RWPE1 (cell line): ENCODE results near the gene ANGPTL7.

Experiments
- CTCF ChIA-PET: fragments of 350-600 bp; sonication (Branson Sonifier 250); formaldehyde crosslinking; extraction: SDS; loops from one replicate; lab custom pipeline; 2021; lab: Yijun Ruan, JAX
- POLR2A ChIA-PET: fragments of 400-600 bp; formaldehyde crosslinking; extraction: SDS; loops from one replicate; lab custom pipeline; 2020; ENCODE audit warnings: antibody characterized with exemption; ENCODE audit not compliant: low non-redundant PET; lab: Yijun Ruan, JAX
- DNase-seq: peaks from one replicate; pipeline ENCODE4 v3.0.0; 2012; ENCODE audit warnings: low spot score
- H3K27ac ChIP-seq: fragments of 450-650 bp; 2 replicates; pipeline ENCODE4 v1.5.1; 2017
- TF ChIP-seq, protein P1 (sequence below): fragments of 450-650 bp; conservative IDR thresholded peaks from 2 replicates; pipeline ENCODE4 v1.5.1; 2017; ENCODE audit warnings: low read depth, mild to moderate bottlenecking

ANGPTL7 gene

DNA sequence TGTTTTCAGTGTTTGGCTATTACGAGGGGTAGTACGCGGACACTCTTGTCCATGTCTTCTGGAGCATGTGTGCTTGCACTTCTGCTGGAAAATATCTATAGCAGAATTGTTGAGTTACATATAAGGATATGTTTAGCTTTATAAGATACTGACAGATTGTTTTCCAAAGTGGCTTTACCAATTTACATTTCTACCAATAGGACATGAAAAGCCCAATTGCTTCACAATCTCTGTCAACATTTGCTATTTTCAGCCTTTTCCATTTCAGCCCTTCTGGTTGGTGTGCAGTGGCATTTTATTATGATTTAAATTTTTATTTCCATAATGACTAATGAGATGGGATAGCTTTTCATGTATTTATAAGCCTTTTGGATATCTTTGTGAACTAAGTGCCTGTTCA, 6.3 kb upstream of the ANGPTL7 start:
- no peak for DNase-seq
- POLR2A ChIA-PET = no interaction called here
- CTCF ChIA-PET = interaction anchor here (0.7 kb wide), 2 partner anchors 21 to 417 kb away, joined by 3 read pairs; no protein-coding TSS in a partner anchor
- TF ChIP-seq, protein P1, sequence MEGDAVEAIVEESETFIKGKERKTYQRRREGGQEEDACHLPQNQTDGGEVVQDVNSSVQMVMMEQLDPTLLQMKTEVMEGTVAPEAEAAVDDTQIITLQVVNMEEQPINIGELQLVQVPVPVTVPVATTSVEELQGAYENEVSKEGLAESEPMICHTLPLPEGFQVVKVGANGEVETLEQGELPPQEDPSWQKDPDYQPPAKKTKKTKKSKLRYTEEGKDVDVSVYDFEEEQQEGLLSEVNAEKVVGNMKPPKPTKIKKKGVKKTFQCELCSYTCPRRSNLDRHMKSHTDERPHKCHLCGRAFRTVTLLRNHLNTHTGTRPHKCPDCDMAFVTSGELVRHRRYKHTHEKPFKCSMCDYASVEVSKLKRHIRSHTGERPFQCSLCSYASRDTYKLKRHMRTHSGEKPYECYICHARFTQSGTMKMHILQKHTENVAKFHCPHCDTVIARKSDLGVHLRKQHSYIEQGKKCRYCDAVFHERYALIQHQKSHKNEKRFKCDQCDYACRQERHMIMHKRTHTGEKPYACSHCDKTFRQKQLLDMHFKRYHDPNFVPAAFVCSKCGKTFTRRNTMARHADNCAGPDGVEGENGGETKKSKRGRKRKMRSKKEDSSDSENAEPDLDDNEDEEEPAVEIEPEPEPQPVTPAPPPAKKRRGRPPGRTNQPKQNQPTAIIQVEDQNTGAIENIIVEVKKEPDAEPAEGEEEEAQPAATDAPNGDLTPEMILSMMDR = no peak
- no peak overlapping the region for H3K27ac ChIP-seq

DNA sequence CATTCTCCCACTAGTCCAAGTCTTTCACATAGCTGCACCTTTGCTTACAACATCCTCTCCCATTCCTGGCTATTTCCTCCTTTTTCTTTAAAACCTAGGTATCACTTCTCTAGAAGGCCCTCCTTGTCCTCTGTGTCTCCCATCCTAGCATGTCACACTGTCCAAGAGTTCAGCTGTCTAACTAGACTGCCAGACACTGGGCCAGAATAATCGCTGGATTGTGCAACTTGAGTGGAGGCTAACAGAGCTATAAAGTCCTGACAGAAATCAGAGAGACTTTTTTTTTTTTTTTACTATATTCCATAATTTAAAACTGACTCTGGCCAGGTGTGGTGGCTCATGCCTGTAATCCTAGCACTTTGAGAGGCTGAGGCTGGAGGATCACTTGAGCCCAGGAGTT, 4.2 kb upstream of the ANGPTL7 start:
- no peak overlapping the region for H3K27ac ChIP-seq
- no peak for DNase-seq
- POLR2A ChIA-PET = no interaction called here
- TF ChIP-seq, protein P1 = no peak
- CTCF ChIA-PET = interaction anchor here (0.6 to 1.4 kb wide), 2 partner anchors 11 to 27 kb away, joined by 5 read pairs; no protein-coding TSS in a partner anchor

DNA sequence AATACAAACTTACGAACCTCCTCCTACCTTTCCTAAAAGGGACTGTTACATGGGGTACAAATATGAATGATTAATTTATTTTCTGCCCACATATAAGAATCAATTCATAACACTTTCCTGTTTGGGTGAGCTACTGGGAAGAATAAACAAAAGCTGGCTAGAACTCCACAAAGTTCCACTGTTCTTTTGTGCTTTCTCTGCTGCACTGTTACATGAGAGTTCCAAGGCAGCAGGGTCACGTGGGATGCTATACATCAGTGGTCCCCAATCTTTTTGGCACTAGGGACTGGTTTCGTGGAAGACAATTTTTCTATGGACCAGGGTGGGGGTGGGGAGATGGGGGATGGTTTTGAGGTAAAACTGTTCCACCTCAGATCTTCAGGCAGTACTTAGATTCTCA, 2.2 kb upstream of the ANGPTL7 start:
- no peak overlapping the region for H3K27ac ChIP-seq
- DNase-seq = no peak
- ChIA-PET POLR2A (no interaction called here), CTCF (interaction anchor here (3.1 kb wide), 1 partner anchor 149 kb away, joined by 10 read pairs; no protein-coding TSS in a partner anchor)
- TF ChIP-seq, protein P1 = no peak

DNA sequence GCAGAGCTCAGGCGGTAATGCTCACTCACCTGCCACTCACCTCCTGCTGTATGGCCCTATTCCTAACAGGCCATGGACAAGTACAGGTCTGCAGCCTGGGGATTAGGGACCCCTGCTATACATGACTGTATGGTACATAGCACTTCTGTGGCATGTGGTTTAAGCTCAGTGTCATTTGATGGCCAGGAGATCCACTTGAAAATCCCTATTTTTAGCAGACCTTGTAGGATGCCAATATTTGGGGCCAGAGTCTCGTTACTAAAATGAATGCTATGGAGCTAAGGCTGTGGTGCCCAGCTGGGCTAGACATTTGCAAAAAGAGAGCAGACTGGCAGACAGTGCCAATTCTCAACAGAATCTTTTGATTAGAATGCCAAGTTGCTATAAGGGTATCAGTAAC, 1.7 kb upstream of the ANGPTL7 start:
- ChIA-PET POLR2A (no interaction called here), CTCF (interaction anchor here (3.1 kb wide), 1 partner anchor 150 kb away, joined by 10 read pairs; no protein-coding TSS in a partner anchor)
- DNase-seq = no peak
- no peak overlapping the region for H3K27ac ChIP-seq
- TF ChIP-seq, protein P1 = no peak

DNA sequence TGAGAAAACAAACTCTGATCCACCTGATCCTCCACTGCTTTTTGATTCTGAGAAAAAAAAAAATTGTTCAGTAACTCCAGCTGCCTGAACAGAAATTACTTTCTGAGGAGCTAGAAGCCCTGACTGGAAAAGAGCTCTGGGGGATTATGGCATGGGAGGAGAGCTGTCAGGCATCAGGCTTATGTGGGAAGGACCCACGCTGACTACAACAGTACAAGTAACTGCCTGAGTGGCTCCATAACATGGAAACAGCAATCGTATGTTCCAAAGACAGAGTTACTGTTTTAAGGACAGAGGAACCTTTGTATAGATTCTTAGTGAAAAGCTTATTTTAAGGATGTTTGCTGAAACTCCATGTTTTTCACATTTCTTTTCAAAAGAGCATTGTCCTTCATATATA, 1.2 kb upstream of the ANGPTL7 start:
- ChIA-PET POLR2A (no interaction called here), CTCF (interaction anchor here (3.1 kb wide), 1 partner anchor 150 kb away, joined by 10 read pairs; no protein-coding TSS in a partner anchor)
- TF ChIP-seq, protein P1 = no peak
- H3K27ac ChIP-seq = no peak overlapping the region
- no peak for DNase-seq

DNA sequence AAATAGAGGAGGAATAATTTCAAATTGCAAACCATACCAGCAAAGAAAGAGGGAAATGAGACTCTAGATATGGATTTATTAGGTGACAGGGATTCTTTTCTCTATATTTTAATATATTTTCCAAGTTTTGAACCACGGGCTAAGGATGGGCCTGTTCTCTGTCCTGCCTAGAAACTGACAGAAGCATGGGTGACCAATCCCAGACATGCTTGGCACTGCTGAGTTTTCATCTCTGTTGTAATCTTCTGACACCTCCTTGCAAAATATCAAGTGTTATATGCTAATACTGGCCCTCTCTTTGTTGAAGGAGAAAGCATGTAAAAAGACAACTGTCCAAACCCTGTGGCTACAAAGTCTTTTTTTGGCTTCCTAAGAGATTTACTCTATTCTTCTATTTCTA, 774 bp upstream of the ANGPTL7 start:
- TF ChIP-seq, protein P1 = no peak
- POLR2A ChIA-PET = no interaction called here
- CTCF ChIA-PET = interaction anchor here (3.1 kb wide), 1 partner anchor 151 kb away, joined by 10 read pairs; no protein-coding TSS in a partner anchor
- no peak overlapping the region for H3K27ac ChIP-seq
- DNase-seq = no peak

DNA sequence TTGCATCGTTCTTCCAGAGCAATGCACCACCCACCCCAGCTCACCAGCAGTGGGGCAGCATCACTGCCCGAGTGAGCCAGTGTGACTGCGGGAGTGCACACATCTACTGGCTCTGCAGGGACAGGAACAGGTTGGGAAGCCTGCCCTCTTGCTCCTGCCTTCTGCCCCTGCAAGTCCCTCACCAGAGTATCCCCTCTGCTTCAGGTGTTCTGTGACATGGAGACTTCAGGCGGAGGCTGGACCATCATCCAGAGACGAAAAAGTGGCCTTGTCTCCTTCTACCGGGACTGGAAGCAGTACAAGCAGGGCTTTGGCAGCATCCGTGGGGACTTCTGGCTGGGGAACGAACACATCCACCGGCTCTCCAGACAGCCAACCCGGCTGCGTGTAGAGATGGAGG, 4.2 kb downstream of the ANGPTL7 start:
- no peak overlapping the region for H3K27ac ChIP-seq
- no peak for DNase-seq
- ChIA-PET POLR2A (no interaction called here), CTCF (no interaction called here)
- TF ChIP-seq, protein P1 = no peak
